Ascending aorta (tissue), 2 donors: ENCODE results near the gene VIPR2. TPM values are rescaled to one million over a fixed set of nuclear protein-coding genes. Genes with fewer than 3 reads are reported as not detected.

ENCODE experiments used
- DNase-seq, 2 donors: peaks; one replicate each; pipeline ENCODE4 v3.0.0-alpha.2; 2019; ENCODE audit warnings: low spot score in 2 of 2
- H3K27ac ChIP-seq, 2 donors: fragments of 200-600 bp; sonication (generic); one replicate each; pipeline ENCODE4 v1.5.1; 2016 to 2017; ENCODE audit warnings: mild to moderate bottlenecking in 1 of 2
- H3K27me3 ChIP-seq: fragments of 200-600 bp; sonication (generic); one replicate; pipeline ENCODE4 v1.5.1; 2017
- H3K36me3 ChIP-seq, 2 donors: fragments of 200-600 bp; sonication (generic); one replicate each; pipeline ENCODE4 v1.5.1; 2016
- H3K4me1 ChIP-seq, 2 donors: fragments of 200-600 bp; sonication (generic); one replicate each; pipeline ENCODE4 v1.5.1; 2016 to 2017; ENCODE audit warnings: mild to moderate bottlenecking in 1 of 2
- H3K4me3 ChIP-seq, 2 donors: fragments of 200-600 bp; sonication (generic); one replicate each; pipeline ENCODE4 v1.5.1; 2016 to 2017; ENCODE audit warnings: mild to moderate bottlenecking in 1 of 2
- H3K9me3 ChIP-seq, 2 donors: fragments of 200-600 bp; sonication (generic); one replicate each; pipeline ENCODE4 v1.5.1; 2016
- intact Hi-C: fragments of 100-400 bp; cut with DNase I; formaldehyde crosslinking; loops from one replicate; pipeline ENCODE4 v1.15.1; 2023
- total RNA-seq: library from RNA; depleted of rRNA; stranded (reverse); fragments of >200 nt; gene quantifications from one replicate; pipeline ENCODE4 v1.1.0, GENCODE V29; 2016
- TF ChIP-seq, protein P1 (sequence below), 3 experiments: fragments of 200-600 bp in 2 of 3; fragments of 450-650 bp in 1 of 3; sonication (generic) in 2 of 3; IDR thresholded peaks; one replicate each; pipeline ENCODE4 v1.5.1; 2016 to 2019; ENCODE audit warnings: antibody characterized with exemption in 3 of 3, mild to moderate bottlenecking in 1 of 3, moderate library complexity in 1 of 3

VIPR2 gene
- total RNA-seq, 1 donor from 2014 or later = 17.8 TPM

DNA sequence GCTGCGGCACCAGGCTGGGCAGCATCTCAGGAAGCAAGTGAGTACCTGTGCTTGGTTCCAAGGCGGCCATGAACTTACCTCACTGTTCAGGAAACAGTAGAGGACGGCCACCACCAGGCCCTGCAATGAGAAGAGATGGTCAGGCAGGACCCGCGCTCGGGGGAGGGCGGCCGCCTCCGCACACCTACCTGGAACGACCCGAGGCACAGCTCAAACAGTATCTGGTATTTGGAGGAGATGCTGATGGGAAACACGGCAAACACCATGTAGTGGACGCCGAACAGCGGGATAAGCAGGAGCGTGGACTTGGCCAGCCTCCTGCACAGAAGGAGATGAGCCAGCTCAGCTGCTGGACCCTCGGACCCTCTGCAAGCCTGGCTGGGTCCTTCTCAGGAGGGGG is 112.9 kb downstream of the VIPR2 start:
- Histone ChIP-seq H3K9me3 (no peaks in the 10 kb centered on the region), H3K4me1 (peaks cover 0 to 18% of the 10 kb centered on the region in 2 donors), H3K27me3 (no peaks in the 10 kb centered on the region), H3K27ac (peak overlapping the region; percentile 94 to 96), H3K36me3 (peaks cover 0 to 27% of the 10 kb centered on the region in 2 donors), H3K4me3 (peak overlapping the region; percentile 59 to 78)
- no peak for DNase-seq
- TF ChIP-seq, protein P1, sequence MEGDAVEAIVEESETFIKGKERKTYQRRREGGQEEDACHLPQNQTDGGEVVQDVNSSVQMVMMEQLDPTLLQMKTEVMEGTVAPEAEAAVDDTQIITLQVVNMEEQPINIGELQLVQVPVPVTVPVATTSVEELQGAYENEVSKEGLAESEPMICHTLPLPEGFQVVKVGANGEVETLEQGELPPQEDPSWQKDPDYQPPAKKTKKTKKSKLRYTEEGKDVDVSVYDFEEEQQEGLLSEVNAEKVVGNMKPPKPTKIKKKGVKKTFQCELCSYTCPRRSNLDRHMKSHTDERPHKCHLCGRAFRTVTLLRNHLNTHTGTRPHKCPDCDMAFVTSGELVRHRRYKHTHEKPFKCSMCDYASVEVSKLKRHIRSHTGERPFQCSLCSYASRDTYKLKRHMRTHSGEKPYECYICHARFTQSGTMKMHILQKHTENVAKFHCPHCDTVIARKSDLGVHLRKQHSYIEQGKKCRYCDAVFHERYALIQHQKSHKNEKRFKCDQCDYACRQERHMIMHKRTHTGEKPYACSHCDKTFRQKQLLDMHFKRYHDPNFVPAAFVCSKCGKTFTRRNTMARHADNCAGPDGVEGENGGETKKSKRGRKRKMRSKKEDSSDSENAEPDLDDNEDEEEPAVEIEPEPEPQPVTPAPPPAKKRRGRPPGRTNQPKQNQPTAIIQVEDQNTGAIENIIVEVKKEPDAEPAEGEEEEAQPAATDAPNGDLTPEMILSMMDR (IDR thresholded peaks at IDR 0.05) = no peak
- intact Hi-C loops = loop anchor here (1.0 to 5.0 kb wide), 3 partner anchors 37 to 111 kb away; partner anchors contain the start of gene VIPR2

DNA sequence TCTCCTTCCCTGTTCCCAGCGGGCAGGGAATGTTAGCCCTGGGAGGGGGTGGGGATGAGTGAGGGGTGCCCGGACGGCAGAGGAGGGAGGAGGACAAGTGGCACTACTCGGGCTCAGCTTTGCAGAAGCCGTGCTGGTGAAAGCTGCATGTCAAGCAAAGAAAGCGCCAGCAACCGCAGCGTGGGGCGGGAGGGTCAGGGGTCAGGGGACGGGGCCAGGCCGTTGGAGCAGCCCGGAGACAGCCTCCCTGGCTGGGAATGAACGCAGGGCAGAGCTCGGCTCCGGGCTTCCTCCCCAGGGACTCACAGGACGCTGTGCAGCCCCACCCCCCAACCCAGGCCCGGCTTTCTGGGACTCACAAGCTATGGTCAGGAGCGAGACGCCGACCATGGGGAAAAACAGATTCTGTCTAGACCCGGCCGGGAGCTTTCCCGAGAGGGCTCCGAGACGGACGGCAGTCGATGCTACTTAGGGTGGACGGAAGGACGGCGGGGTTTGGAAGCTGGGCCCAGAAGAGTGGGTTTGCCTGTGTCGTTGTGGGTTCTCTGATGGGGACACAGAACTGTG is 113.4 kb downstream of the VIPR2 start:
- H3K27ac ChIP-seq = peak overlapping the region; percentile 94 to 96
- intact Hi-C loops = loop anchor here (1.0 to 5.0 kb wide), 3 partner anchors 38 to 111 kb away; partner anchors contain the start of gene VIPR2
- H3K9me3 ChIP-seq = no peaks in the 10 kb centered on the region
- TF ChIP-seq, protein P1 (IDR thresholded peaks at IDR 0.05) = no peak
- peak overlapping the region; percentile 59 to 78 for H3K4me3 ChIP-seq
- DNase-seq = peak in 1 of 2 donors; percentile 80
- peaks cover 0 to 18% of the 10 kb centered on the region in 2 donors for H3K4me1 ChIP-seq
- peaks cover 0 to 21% of the 10 kb centered on the region in 2 donors for H3K36me3 ChIP-seq
- H3K27me3 ChIP-seq = no peaks in the 10 kb centered on the region

DNA sequence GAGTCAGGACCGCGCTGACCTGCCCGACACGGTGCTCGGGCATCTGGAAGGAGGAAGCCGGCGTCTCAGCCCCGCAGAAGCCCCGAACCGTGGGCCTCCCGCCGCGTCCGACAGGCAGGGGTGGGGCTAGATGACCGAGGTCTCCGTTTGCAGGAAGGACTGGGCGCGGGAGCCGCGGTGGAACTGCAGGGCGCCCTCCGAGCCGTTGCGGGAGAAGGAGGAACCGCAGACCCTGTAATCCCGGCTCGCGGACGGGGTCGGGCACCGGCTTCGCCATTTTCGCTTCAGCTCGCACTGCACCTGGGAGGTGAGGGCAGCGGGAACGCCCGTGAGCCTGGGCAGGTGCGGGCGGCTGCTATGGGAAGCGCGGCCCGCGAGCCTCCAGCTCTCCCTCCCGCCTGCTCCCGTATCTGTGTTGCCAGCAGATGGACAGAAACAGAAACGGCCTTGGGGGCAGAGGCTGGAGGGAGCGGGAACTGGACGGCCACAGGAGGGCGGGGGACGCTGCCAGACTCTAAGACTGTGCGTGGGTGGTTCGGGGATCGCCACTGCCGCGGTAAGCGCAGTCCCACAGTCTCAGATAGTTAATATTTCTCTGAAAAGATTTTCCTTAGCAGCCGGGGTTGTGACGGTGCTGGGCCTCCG is 114.1 kb downstream of the VIPR2 start:
- H3K27ac ChIP-seq = peak overlapping the region; percentile 94 to 96
- intact Hi-C loops = loop anchor here (1.0 to 5.0 kb wide), 4 partner anchors 15 to 112 kb away; partner anchors contain the start of gene VIPR2
- peak in 1 of 2 donors; percentile 81 for DNase-seq

DNA sequence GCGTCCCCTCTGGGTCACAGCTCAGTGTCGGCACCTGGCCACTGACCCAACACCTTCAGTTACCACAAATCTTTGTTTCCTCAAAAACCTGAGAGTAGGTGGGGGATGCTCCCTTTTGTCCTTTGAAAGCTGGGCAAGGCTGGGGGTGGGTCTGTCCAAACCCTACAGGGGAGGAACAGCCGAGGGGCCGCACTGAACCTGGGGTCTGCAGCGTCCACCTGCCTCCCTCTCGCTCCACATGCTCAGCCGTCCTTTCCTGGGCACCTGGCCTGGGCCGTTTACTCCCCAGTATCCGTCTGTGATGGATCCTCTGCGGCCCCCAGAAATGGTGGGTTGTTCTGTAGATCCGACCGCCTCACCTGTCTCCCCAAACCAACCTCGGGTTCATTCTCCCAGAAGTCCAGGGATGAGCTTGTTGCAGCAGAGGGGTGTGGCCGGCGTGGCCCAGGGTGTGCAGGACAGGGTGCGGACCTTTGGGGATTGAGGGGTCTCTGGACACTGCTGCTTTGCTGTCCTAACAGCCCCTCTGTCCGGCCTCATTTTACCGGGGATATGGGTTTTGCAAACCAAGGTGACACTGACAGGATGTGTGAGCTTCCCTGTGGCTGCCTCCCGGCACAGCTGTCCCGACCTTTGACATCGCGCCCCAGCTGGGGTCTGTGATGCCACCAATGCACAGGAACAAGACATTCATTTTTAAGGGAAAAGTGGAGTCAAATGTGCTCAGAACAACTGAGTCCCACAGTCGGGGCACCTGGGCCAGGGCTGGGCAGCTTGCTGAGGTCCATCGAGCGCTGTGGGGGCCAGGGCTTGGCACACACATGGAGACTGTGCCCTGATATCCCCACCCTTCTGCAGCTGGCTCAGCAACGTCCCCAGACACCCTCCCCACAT is 115.9 kb downstream of the VIPR2 start:
- peaks cover 0 to 4% of the 10 kb centered on the region in 2 donors for H3K36me3 ChIP-seq
- H3K4me1 ChIP-seq = peaks cover 0 to 18% of the 10 kb centered on the region in 2 donors
- TF ChIP-seq, protein P1 (IDR thresholded peaks at IDR 0.05) = no peak
- peak in 1 of 2 donors; percentile 62 for DNase-seq
- H3K27ac ChIP-seq = peak overlapping the region in 1 of 2 donors; percentile 94
- intact Hi-C loops = no loop called here
- H3K4me3 ChIP-seq = no peak overlapping the region
- no peaks in the 10 kb centered on the region for H3K9me3 ChIP-seq
- H3K27me3 ChIP-seq = no peaks in the 10 kb centered on the region

More for the DNA sequence above, 114.1 kb downstream of the VIPR2 start:
- Histone ChIP-seq H3K36me3 (peaks cover 0 to 16% of the 10 kb centered on the region in 2 donors), H3K4me1 (peaks cover 0 to 18% of the 10 kb centered on the region in 2 donors), H3K4me3 (peak overlapping the region; percentile 59 to 78), H3K9me3 (no peaks in the 10 kb centered on the region), H3K27me3 (no peaks in the 10 kb centered on the region)
- TF ChIP-seq, protein P1 (IDR thresholded peaks at IDR 0.05) = peak; percentile 48 to 54 (median 49)

DNA sequence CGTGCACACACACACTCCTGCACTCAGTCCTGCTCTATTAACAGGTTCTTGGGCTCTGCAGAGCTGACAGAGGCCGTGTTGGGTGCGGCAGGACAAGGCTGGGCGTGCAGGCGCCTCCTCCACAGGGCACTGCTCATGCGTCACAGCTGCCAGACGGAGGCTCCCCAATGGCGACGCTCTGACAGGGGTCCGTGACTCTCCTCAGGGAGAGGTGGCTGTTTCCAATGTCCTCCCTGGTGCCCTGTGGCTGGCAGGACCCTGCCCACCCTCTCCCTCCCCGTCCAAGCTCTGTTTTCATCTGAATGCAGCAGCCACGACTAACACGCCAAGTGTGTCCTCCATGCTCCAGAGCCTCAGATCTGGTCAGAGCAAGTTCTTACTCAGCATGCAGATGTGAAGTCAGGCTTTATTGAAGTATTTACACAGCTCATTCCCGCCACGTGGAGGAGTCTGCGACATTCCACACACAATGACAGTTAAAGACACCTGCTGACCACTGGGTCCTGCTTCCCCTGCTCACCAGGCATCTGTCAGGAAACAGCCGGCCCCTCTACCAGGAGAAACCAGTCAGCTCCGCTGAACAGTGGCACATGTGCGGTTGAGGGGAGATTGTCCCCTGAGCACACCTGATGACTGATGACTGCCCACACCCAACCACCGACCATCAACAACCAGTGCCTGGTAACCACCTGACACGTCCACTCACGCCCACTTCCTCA is 116.7 kb downstream of the VIPR2 start:
- Histone ChIP-seq H3K27me3 (no peaks in the 10 kb centered on the region), H3K4me3 (no peak overlapping the region), H3K36me3 (no peaks in the 10 kb centered on the region), H3K4me1 (peaks cover 0 to 18% of the 10 kb centered on the region in 2 donors), H3K9me3 (no peaks in the 10 kb centered on the region), H3K27ac (no peak overlapping the region)
- TF ChIP-seq, protein P1 (IDR thresholded peaks at IDR 0.05) = no peak
- DNase-seq = peak in 1 of 2 donors; percentile 60
- intact Hi-C loops = no loop called here
